Measurements from ENCODE around the gene MMP25.

Gene MMP25

GRCh38 chr16:3101841-3102470 is 55.6 kb downstream of the MMP25 start:
- no peaks in the 10 kb centered on the region for H3K9me3 Mint-ChIP-seq

GRCh38 chr16:3106205-3106928 is 60.0 kb downstream of the MMP25 start:
- ATAC-seq (replicated peaks) (peak; percentile 93 to 94), DNase-seq (peak; percentile 93)
- Mint-ChIP-seq H3K27ac (peak overlapping the region; percentile 89), H3K9me3 (no peaks in the 10 kb centered on the region), H3K27me3 (no peaks in the 10 kb centered on the region), H3K36me3 (no peaks in the 10 kb centered on the region), H3K4me1 (peaks cover 11 to 18% of the 10 kb centered on the region in 2 donors), H3K4me3 (peak overlapping the region; percentile 84 to 85)

More at GRCh38 chr16:3101841-3102470, 55.6 kb downstream of the MMP25 start:
- peaks cover 19 to 29% of the 10 kb centered on the region in 2 donors for H3K4me1 Mint-ChIP-seq
- no peak for DNase-seq
- H3K36me3 Mint-ChIP-seq = no peaks in the 10 kb centered on the region
- no peaks in the 10 kb centered on the region for H3K27me3 Mint-ChIP-seq
- ATAC-seq (replicated peaks) = no peak
- peak overlapping the region in 1 of 2 donors; percentile 42 for H3K4me3 Mint-ChIP-seq
- no peak overlapping the region for H3K27ac Mint-ChIP-seq

Measured in stimulated activated naive B cell treated with anti-CD40 and anti-IgM and Interleukin-4, amounts not matched to agents 10 μg/mL and 1 μg/mL and 100 μg/mL, for 72 hours (primary cell).